GM21528 (cell line): ENCODE measurements around the gene STXBP5L.
A peak's percentile ranks its signal among the peaks of the same experiment; 100 is the strongest.
"Not testable (repeated sequence)": the region's sequence is repeated elsewhere in the genome, so short reads cannot be mapped to it uniquely, and the experiment has no call there.

Experiments used
- ATAC-seq: cut with Tn5 transposase; IDR thresholded peaks from one replicate; pipeline ENCODE4 v1.9.1; 2021; ENCODE audit warnings: mild to moderate bottlenecking, moderate library complexity; ENCODE audit not compliant: unreplicated experiment, low FRiP score

Gene STXBP5L

DNA sequence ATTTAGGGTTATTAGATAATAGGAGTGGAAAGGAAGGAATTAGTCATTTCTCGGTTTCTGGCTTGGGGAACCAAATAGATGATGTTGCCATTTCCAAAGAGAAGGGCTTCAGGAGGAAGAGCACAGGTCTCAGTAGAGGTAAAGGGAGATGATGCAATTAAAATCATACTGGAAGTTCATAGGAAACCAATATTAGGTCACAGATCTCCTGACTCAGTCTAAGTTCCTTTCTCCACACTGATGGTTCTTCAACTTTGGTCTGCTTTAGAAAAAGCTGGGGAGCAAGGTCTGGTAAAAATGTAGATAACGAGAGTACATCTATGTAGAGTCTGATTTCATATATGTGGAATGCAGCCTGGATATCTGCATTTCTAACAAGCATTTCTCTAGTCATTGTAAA lies 506.9 kb downstream of the STXBP5L start:
- no peak for ATAC-seq

GRCh38 chr3:121418182-121418581 lies 510.2 kb downstream of the STXBP5L start:
- ATAC-seq: no peak

DNA sequence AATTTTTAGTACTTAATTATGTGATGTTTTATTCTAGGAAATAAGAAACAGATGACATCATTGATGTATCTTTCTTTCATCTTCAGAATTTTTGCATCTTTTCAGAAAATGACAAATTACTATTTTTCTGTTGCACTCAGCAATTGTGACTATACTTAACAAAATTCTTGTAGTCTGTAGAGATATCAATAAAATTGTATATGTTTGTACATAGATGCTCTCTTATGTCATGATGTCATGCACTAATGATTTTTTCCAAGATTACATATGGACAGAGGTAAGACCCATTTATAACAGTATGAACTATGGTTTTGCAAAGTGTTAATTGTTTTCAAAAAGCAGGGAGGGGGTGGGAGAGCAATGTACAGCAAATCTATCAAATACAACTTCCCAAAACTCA lies 516.5 kb downstream of the STXBP5L start:
- ATAC-seq: no peak

GRCh38 chr3:121430664-121431215 lies 522.7 kb downstream of the STXBP5L start:
- ATAC-seq: no peak

DNA sequence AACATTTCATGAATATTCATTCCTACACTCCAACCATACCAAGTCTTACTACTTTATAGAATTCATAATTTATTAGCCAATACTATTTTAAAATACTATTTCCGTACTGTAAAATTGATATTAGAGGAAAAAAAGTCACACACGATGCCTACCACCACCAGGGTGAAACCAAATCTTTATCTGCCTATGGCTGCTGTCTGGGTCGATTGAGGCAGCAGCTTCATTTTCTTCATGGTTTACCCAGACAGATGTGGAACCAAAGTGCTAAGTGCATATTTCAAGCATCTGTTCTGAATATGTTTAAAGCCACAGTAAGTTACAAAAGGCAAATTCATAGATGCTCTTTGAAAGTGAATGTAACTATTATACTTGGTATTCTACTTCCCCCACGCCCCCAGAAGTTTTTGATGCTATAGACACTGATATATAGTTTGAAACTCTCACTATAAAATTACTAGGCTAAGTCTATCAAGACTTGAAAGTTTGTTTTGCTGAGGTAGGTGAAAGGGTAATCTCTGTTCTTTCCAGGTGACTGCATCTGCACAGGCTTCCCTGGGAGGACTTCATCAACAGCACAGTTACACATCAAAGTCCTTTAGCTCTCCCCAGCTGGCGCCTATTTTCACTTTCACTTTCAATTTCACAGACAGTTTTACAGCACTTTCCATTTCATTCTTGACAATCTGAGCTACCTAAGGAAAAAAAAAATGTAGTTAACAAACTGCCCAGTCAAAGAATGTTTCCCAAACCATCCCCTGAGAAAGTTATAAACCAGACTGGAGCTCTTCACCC lies 523.9 kb downstream of the STXBP5L start:
- peak; percentile 95 for ATAC-seq

DNA sequence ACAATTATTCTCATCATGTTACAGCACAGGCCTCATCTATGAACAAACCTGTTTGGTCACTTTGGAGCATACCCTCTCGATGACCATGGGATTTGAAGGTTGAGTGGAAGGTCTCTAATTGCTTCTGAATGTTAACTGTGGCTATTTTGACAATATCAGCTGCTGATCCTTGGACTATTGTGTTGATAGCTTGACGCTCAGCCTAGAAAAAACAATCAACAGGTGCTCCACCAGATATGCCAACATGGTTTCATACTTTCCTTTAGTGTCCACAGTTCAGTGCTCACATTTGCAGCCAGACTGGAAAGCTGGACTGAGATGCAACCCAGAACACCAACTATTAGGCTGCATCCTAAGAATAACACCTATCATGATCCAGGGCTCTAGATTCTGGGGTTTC lies 528.1 kb downstream of the STXBP5L start:
- ATAC-seq: no peak

GRCh38 chr3:121436641-121437040 lies 528.6 kb downstream of the STXBP5L start:
- no peak for ATAC-seq

DNA sequence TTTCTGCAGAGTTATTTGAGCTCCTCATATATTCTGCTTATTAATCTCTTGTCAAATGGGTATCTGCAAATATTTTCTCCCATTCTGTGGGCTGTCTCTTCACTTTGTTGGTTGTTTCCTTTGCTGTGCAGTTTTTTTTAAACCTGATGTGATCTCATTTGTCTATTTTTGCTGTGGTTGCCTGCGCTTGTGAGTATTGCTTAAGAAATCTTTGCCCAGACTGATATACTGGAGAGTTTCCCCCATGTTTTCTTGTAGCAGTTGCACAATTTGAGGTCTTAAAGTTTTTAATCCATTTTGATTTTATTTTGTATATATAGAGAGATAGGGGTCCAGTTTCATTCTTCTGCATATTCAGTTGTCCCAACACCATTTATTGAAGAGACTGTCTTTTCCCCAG lies 535.5 kb downstream of the STXBP5L start:
- no peak for ATAC-seq

DNA sequence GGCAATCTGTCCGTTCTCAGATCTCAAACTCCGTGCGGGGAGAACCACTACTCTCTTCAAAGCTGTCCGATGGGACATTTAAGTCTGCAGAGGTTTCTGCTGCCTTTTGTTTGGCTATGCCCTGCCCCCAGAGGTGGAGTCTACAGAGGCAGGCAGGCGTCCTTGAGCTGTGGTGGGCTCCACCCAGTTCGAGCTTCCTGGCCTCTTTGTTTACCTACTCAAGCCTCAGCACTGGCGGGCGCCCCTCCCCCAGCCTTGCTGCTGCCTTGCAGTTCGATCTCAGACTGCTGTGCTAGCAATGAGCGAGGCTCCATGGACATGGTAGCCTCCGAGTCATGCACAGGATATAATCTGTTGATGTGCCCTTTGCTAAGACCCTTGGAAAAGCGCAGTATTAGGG lies 543.7 kb downstream of the STXBP5L start:
- not testable (repeated sequence) for ATAC-seq

GRCh38 chr3:121462565-121462964 lies 554.6 kb downstream of the STXBP5L start:
- ATAC-seq: no peak

DNA sequence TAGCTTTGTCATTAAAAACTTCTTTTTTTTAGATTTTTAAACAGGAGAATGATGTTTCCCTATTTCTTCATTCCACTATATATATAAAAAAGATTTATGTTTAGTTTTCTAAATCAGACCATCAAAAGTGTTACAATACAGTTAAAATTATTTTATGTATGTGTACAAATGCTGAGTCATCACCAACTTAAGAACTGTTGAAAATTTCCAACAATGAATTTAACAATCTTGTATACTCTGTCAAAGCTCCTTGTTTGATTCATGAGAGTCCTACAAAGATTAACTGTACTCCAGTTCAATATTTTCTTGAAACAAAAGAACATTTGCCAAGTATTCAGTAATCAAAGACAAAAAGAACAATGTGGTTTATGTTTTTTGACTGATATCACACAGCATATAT lies 555.7 kb downstream of the STXBP5L start:
- no peak for ATAC-seq

GRCh38 chr3:121467085-121467484 lies 559.1 kb downstream of the STXBP5L start:
- no peak for ATAC-seq

- ATAC-seq: no peak
Measured at GRCh38 chr3:121473001-121473400, 565.0 kb downstream of the STXBP5L start.
